HCT116 (cell line): ENCODE results near the gene SRGAP3. TPM values are rescaled to one million over a fixed set of nuclear protein-coding genes. Genes with fewer than 3 reads are reported as not detected.

ENCODE experiments used
- ATAC-seq: fragments of 200-7000 bp; cut with Tn5 transposase; 2 replicates; pipeline ENCODE4 v1.9.1; 2020; ENCODE audit warnings: mild to moderate bottlenecking, moderate library complexity
- BruUV-seq: library from RNA; stranded (reverse); fragments of 400-500 nt; replicated peaks from 2 replicates; lab custom pipeline; 2021; lab: Mats Ljungman, UMichigan
- CTCF ChIA-PET: fragments of 300-600 bp; sonication (Branson Sonifier 250); formaldehyde crosslinking; loops from one replicate; lab custom pipeline; 2021; ENCODE audit warnings: antibody characterized with exemption; lab: Charles Lee
- POLR2A ChIA-PET: fragments of 300-600, 350-600 bp; sonication (Branson Sonifier 250); formaldehyde crosslinking; loops from one replicate; lab custom pipeline; 2021; ENCODE audit warnings: antibody characterized with exemption; lab: Charles Lee
- RAD21 ChIA-PET, 2 experiments: fragments of 300-600 bp; sonication (Branson Sonifier 250); formaldehyde crosslinking; loops; one replicate each; lab custom pipeline; 2023; ENCODE audit warnings: low total read pairs in 2 of 2; ENCODE audit not compliant: uncharacterized antibody in 2 of 2, unreplicated experiment in 2 of 2, low non-redundant PET in 1 of 2; lab: Charles Lee
- DNase-seq: peaks from one replicate; pipeline ENCODE4 v3.0.0-alpha.2; 2010; ENCODE audit warnings: low read depth, low spot score
- H2AFZ ChIP-seq: fragments of 200-600 bp; shearing (Covaris generic), sonication (generic); 2 replicates; pipeline ENCODE4 v1.6.1; 2017; ENCODE audit warnings: low read depth, mixed run types, mixed read lengths, antibody characterized with exemption, low read length; ENCODE audit not compliant: poor library complexity, severe bottlenecking
- H3K27ac ChIP-seq: 2 replicates; pipeline ENCODE4 v1.5.1; 2012; ENCODE audit warnings: low read depth, low read length
- H3K27me3 ChIP-seq: fragments of 200-600 bp; sonication (generic); 2 replicates; pipeline ENCODE4 v1.6.1; 2016; ENCODE audit warnings: mixed run types, low read length, mixed read lengths; ENCODE audit not compliant: insufficient read depth
- H3K36me3 ChIP-seq, 2 experiments: fragments of 200-500 bp in 1 of 2; fragments of 200-600 bp in 1 of 2; sonication (Bioruptor generic) in 1 of 2; sonication (generic) in 1 of 2; 2 replicates each; pipeline versions ENCODE4 v1.5.1 to v1.6.1; 2014 to 2016; ENCODE audit warnings: low read length in 2 of 2, inconsistent platforms in 1 of 2, mixed read lengths in 1 of 2, mixed run types in 1 of 2; ENCODE audit not compliant: insufficient read depth in 2 of 2, control insufficient read depth in 1 of 2
- H3K4me1 ChIP-seq, 2 experiments: fragments of 200-600 bp in 1 of 2; sonication (generic) in 1 of 2; 2 replicates each; pipeline versions ENCODE4 v1.5.1 to v1.6.1; 2012 to 2017; ENCODE audit warnings: low read length in 2 of 2, inconsistent platforms in 1 of 2, mild to moderate bottlenecking in 1 of 2, mixed read lengths in 1 of 2, mixed run types in 1 of 2, moderate library complexity in 1 of 2; ENCODE audit not compliant: insufficient read depth in 2 of 2, control insufficient read depth in 1 of 2
- H3K4me2 ChIP-seq: fragments of 200-600 bp; sonication (generic); 2 replicates; pipeline ENCODE4 v1.6.1; 2017; ENCODE audit warnings: mixed run types, low read length, mixed read lengths
- H3K4me3 ChIP-seq, 2 experiments: fragments of 200-600 bp in 1 of 2; sonication (generic) in 1 of 2; replicated peaks in 1 of 2; 2 replicates each; pipeline ENCODE4 v1.5.1; 2011 to 2016; ENCODE audit warnings: low read length in 2 of 2, control low read depth in 1 of 2, low read depth in 1 of 2, mild to moderate bottlenecking in 1 of 2, mixed read lengths in 1 of 2, mixed run types in 1 of 2
- H3K79me2 ChIP-seq: fragments of 200-600 bp; sonication (generic); 2 replicates; pipeline ENCODE4 v1.6.1; 2017; ENCODE audit warnings: mild to moderate bottlenecking, mixed run types, low read length, moderate library complexity, mixed read lengths; ENCODE audit not compliant: insufficient read depth
- H3K9ac ChIP-seq: fragments of 200-600 bp; sonication (generic); 2 replicates; pipeline ENCODE4 v1.6.1; 2016; ENCODE audit warnings: low read length, mixed read lengths
- H3K9me2 ChIP-seq: fragments of 200-600 bp; sonication (generic), shearing (Covaris generic); 2 replicates; pipeline ENCODE4 v1.6.1; 2017; ENCODE audit warnings: mixed run types, mild to moderate bottlenecking, moderate library complexity; ENCODE audit not compliant: insufficient read depth
- H3K9me3 ChIP-seq, 2 experiments: fragments of 200-500 bp in 1 of 2; fragments of 200-600 bp in 1 of 2; sonication (Bioruptor generic) in 1 of 2; sonication (generic) in 1 of 2; 2 replicates each; pipeline ENCODE4 v1.6.1; 2014 to 2017; ENCODE audit warnings: low read length in 2 of 2, mixed read lengths in 2 of 2, inconsistent platforms in 1 of 2, low read depth in 1 of 2, mild to moderate bottlenecking in 1 of 2, mixed run types in 1 of 2, moderate library complexity in 1 of 2; ENCODE audit not compliant: control insufficient read depth in 1 of 2, insufficient read depth in 1 of 2
- H4K20me1 ChIP-seq: fragments of 200-600 bp; sonication (generic), shearing (Covaris generic); 2 replicates; pipeline ENCODE4 v1.6.1; 2017; ENCODE audit warnings: mixed run types, mild to moderate bottlenecking, moderate library complexity; ENCODE audit not compliant: insufficient read depth
- CBX3 ChIP-seq: IDR thresholded peaks from 2 replicates; pipeline ENCODE4 v1.6.1; 2012; ENCODE audit warnings: low read depth
- ELF1 ChIP-seq: IDR thresholded peaks from 2 replicates; pipeline ENCODE4 v1.6.1; 2012; ENCODE audit warnings: low read depth, borderline replicate concordance
- EZH2 ChIP-seq: fragments of 200-600 bp; sonication (generic); IDR thresholded peaks from 2 replicates; pipeline ENCODE4 v1.6.1; 2017; ENCODE audit warnings: antibody characterized with exemption, mixed run types
- EZH2phosphoT487 ChIP-seq: fragments of 200-600 bp; IDR thresholded peaks from 2 replicates; pipeline ENCODE4 v1.6.1; 2018; ENCODE audit warnings: antibody characterized with exemption, borderline replicate concordance
- JUND ChIP-seq: IDR thresholded peaks from 2 replicates; pipeline ENCODE4 v1.6.1; 2012
- POLR2A ChIP-seq: IDR thresholded peaks from 2 replicates; pipeline ENCODE4 v1.7.0; 2011; ENCODE audit warnings: borderline replicate concordance; ENCODE audit not compliant: insufficient read depth, insufficient read length; ENCODE audit errors: extremely low read depth
- POLR2AphosphoS5 ChIP-seq: IDR thresholded peaks from 2 replicates; pipeline ENCODE4 v1.6.1; 2011; ENCODE audit warnings: mild to moderate bottlenecking, low read depth, low read length, moderate library complexity
- RAD21 ChIP-seq: IDR thresholded peaks from 2 replicates; pipeline ENCODE4 v1.6.1; 2012; ENCODE audit warnings: low read depth, mild to moderate bottlenecking
- SIN3A ChIP-seq: IDR thresholded peaks from 2 replicates; pipeline ENCODE4 v1.6.1; 2012; ENCODE audit warnings: low read depth
- SP1 ChIP-seq: IDR thresholded peaks from 2 replicates; pipeline ENCODE4 v1.6.1; 2012; ENCODE audit warnings: low read depth
- SRF ChIP-seq: IDR thresholded peaks from 2 replicates; pipeline ENCODE4 v1.6.1; 2012; ENCODE audit warnings: low read depth
- TCF7L2 ChIP-seq: IDR thresholded peaks from 2 replicates; pipeline ENCODE4 v1.7.0; 2011; ENCODE audit warnings: borderline replicate concordance, inconsistent platforms; ENCODE audit not compliant: insufficient read depth, insufficient read length; ENCODE audit errors: extremely low read depth
- YY1 ChIP-seq: IDR thresholded peaks from 2 replicates; pipeline ENCODE4 v1.6.1; 2011; ENCODE audit warnings: low read length, low read depth, moderate library complexity, mild to moderate bottlenecking; ENCODE audit not compliant: insufficient replicate concordance; ENCODE audit errors: extremely low read depth
- ZFX ChIP-seq: fragments of 450-650 bp; IDR thresholded peaks from 2 replicates; pipeline ENCODE4 v1.6.1; 2017
- ZNF274 ChIP-seq: fragments of 200-500 bp; sonication (Bioruptor generic); IDR thresholded peaks from 2 replicates; pipeline ENCODE4 v1.6.1; 2014; ENCODE audit warnings: mild to moderate bottlenecking, low read depth, low read length, inconsistent platforms
- intact Hi-C: fragments of 100-400 bp; cut with micrococcal nuclease; formaldehyde crosslinking; loops from 2 replicates; pipeline ENCODE4 v1.10.0; 2022
- total RNA-seq: library from RNA; stranded (reverse); gene quantifications from one replicate; pipeline ENCODE4 v1.2.1, GENCODE V29; 2021; ENCODE audit not compliant: unreplicated experiment
- TF ChIP-seq, protein P1 (sequence below): IDR thresholded peaks from 2 replicates; pipeline ENCODE4 v1.6.1; 2012
- TF ChIP-seq, protein P2 (sequence below): IDR thresholded peaks from 2 replicates; pipeline ENCODE4 v1.6.1; 2012
- TF ChIP-seq, protein P3 (sequence below): IDR thresholded peaks from 2 replicates; pipeline ENCODE4 v1.6.1; 2012; ENCODE audit warnings: low read depth
- TF ChIP-seq, protein P4 (sequence below): IDR thresholded peaks from 2 replicates; pipeline ENCODE4 v1.6.1; 2011; ENCODE audit warnings: mild to moderate bottlenecking, low read length, moderate library complexity; ENCODE audit not compliant: insufficient replicate concordance; ENCODE audit errors: extremely low read depth

Gene SRGAP3
- total RNA-seq, 1 experiment from 2014 or later, result 8.3 TPM

DNA sequence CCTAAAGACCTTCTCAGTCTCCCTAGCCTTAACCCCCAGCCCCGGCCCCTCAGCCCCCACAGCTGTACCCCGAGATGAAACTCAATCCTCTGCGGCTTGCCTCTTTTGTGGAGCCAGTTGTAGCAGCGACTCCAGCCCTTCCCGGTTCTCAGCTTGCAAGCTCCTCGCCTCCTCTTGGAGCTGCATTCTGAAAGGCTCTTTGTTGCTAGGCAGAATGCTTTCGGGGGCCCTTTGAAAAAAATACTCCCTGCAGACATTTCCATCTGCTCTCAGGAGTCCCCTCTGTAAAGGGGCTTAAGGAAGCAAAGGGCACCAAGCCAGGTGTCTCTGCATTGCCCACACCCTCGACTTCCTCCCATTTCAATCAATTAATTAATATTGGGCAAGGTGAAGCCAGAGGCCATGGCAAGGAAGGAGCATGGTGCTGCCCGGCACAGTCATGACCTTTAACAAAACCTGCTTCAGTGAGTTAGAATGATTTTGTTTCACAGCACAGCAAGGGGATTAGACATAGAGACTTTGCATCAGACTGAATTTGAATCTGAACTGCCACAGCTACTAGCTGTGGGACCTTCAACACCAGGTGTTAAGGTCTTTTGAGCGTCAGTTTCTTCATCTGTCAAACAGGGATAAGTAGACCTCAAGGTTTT is 65.5 kb downstream of the SRGAP3 start:
- TF ChIP-seq, protein P1, sequence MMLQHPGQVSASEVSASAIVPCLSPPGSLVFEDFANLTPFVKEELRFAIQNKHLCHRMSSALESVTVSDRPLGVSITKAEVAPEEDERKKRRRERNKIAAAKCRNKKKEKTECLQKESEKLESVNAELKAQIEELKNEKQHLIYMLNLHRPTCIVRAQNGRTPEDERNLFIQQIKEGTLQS, result no peak
- TF ChIP-seq, protein P2, sequence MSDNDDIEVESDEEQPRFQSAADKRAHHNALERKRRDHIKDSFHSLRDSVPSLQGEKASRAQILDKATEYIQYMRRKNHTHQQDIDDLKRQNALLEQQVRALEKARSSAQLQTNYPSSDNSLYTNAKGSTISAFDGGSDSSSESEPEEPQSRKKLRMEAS, result no peak
- no peak for TF ChIP-seq ZFX
- no peak for TF ChIP-seq SRF
- no peak for TF ChIP-seq CBX3
- TF ChIP-seq SP1, result no peak
- TF ChIP-seq POLR2AphosphoS5, result no peak
- TF ChIP-seq JUND, result no peak
- no peak for TF ChIP-seq ZNF274
- TF ChIP-seq POLR2A, result no peak
- no peak for TF ChIP-seq RAD21
- no peak for TF ChIP-seq EZH2phosphoT487
- TF ChIP-seq EZH2, result no peak
- TF ChIP-seq, protein P3, sequence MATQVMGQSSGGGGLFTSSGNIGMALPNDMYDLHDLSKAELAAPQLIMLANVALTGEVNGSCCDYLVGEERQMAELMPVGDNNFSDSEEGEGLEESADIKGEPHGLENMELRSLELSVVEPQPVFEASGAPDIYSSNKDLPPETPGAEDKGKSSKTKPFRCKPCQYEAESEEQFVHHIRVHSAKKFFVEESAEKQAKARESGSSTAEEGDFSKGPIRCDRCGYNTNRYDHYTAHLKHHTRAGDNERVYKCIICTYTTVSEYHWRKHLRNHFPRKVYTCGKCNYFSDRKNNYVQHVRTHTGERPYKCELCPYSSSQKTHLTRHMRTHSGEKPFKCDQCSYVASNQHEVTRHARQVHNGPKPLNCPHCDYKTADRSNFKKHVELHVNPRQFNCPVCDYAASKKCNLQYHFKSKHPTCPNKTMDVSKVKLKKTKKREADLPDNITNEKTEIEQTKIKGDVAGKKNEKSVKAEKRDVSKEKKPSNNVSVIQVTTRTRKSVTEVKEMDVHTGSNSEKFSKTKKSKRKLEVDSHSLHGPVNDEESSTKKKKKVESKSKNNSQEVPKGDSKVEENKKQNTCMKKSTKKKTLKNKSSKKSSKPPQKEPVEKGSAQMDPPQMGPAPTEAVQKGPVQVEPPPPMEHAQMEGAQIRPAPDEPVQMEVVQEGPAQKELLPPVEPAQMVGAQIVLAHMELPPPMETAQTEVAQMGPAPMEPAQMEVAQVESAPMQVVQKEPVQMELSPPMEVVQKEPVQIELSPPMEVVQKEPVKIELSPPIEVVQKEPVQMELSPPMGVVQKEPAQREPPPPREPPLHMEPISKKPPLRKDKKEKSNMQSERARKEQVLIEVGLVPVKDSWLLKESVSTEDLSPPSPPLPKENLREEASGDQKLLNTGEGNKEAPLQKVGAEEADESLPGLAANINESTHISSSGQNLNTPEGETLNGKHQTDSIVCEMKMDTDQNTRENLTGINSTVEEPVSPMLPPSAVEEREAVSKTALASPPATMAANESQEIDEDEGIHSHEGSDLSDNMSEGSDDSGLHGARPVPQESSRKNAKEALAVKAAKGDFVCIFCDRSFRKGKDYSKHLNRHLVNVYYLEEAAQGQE, result no peak
- TF ChIP-seq, protein P4, sequence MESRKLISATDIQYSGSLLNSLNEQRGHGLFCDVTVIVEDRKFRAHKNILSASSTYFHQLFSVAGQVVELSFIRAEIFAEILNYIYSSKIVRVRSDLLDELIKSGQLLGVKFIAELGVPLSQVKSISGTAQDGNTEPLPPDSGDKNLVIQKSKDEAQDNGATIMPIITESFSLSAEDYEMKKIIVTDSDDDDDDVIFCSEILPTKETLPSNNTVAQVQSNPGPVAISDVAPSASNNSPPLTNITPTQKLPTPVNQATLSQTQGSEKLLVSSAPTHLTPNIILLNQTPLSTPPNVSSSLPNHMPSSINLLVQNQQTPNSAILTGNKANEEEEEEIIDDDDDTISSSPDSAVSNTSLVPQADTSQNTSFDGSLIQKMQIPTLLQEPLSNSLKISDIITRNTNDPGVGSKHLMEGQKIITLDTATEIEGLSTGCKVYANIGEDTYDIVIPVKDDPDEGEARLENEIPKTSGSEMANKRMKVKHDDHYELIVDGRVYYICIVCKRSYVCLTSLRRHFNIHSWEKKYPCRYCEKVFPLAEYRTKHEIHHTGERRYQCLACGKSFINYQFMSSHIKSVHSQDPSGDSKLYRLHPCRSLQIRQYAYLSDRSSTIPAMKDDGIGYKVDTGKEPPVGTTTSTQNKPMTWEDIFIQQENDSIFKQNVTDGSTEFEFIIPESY, result no peak
- no peak for TF ChIP-seq YY1
- no peak for TF ChIP-seq ELF1
- no peak for TF ChIP-seq SIN3A
- TF ChIP-seq TCF7L2, result no peak
- intact Hi-C loops, result no loop called here
- no TSS peak for BruUV-seq

More for the DNA sequence above, 65.5 kb downstream of the SRGAP3 start:
- H3K27ac ChIP-seq, result no peak overlapping the region
- ATAC-seq (no peak), DNase-seq (no peak)
- H4K20me1 ChIP-seq, result no peaks in the 10 kb centered on the region
- RAD21 ChIA-PET, result no interaction called here
- H3K79me2 ChIP-seq, result no peaks in the 10 kb centered on the region
- CTCF ChIA-PET, result no interaction called here
- H3K9ac ChIP-seq, result no peak overlapping the region
- H3K4me3 ChIP-seq, result no peak overlapping the region
- no peaks in the 10 kb centered on the region for H3K9me3 ChIP-seq
- no peaks in the 10 kb centered on the region for H3K9me2 ChIP-seq
- H3K4me2 ChIP-seq, result no peak overlapping the region
- POLR2A ChIA-PET, result no interaction called here
- peaks cover 11% of the 10 kb centered on the region; the same call in 1 of the 2 replicates for H3K27me3 ChIP-seq
- no peaks in the 10 kb centered on the region for H3K36me3 ChIP-seq
- H2AFZ ChIP-seq, result no peak overlapping the region
- H3K4me1 ChIP-seq, result no peaks in the 10 kb centered on the region
